ENCODE data around the gene ZFP36L1.

Gene ZFP36L1

GRCh38 chr14:68744613-68745012, 48.3 kb downstream of the ZFP36L1 start:
- no peak overlapping the region for H3K4me3 ChIP-seq (ENCODE audit: low read length)
- DNase-seq (ENCODE audit: low read depth) = no peak
- TF ChIP-seq CTCF (conservative IDR thresholded peaks at IDR 0.05; ENCODE audit: low read depth, low read length) = no peak

DNA sequence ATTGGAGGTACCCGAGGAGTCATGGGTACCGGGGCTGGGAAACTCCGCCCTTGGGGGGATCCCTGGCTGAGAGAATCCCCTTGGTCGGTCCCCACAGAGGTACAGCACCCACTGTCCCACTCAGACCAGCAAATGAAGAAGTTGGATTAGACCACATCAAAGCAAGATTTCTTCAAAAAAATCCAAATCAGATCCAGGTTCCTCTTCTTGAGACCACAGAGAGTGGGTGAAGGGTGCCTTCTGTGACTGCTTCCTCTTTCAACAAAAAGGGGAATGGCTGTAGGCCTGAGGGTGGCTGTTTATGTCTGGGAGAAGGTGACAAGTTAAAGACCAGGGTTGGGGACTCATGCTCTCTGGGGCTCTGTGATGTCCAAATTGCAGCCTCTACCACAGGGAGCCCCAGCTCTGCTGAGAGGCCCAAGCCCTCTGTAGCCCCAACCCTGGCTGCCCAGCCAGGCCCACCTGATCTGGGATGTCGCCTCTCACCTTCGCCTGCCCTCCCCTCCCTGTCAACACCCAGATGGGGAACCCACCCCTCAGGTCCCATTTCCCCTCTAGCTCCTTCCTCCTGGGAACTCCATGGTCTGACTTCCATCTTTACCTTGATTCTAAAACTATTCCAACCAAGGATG, 50.9 kb downstream of the ZFP36L1 start:
- TF ChIP-seq CTCF (conservative IDR thresholded peaks at IDR 0.05; ENCODE audit: low read depth, low read length) = no peak
- DNase-seq (ENCODE audit: low read depth) = no peak

GRCh38 chr14:68741477-68741791, 51.4 kb downstream of the ZFP36L1 start:
- TF ChIP-seq CTCF (conservative IDR thresholded peaks at IDR 0.05; ENCODE audit: low read depth, low read length) = no peak
- H3K4me3 ChIP-seq (ENCODE audit: low read length) = no peak overlapping the region
- DNase-seq (ENCODE audit: low read depth) = no peak

More for the DNA sequence above, 50.9 kb downstream of the ZFP36L1 start:
- H3K4me3 ChIP-seq (ENCODE audit: low read length) = no peak overlapping the region

DNA sequence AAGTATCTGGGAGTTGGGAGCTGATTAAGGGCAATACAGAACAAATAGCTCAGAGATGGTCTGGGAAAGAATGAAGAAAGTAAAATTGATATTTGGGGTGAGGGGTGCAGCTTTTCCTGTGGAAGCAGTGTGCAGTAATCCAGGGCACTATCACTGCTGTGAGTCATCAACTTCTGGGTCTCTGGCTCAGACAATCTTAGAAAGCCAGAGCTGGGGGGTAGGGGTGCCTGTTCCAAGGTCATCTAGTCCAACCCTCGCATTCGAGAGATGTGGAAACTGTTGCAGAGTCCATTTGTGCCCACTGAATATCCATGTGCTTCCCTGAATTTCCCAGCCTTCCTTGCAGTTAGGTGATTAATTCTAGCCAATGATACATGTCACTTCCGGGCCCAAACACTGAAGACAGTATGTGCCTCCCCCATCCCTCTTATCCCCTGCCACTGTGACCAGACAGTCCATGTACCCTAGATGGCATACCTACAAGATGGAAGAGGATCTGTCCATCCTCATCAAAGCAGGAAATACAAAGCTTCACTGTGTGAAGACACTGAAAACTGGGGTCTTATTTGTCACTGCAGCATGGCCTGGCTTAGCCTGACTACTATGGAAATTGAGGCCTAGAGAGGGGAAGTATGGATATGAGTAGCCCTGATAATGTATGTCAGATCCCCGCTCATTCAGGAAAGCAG, 51.9 kb downstream of the ZFP36L1 start:
- no peak overlapping the region for H3K4me3 ChIP-seq (ENCODE audit: low read length)
- DNase-seq (ENCODE audit: low read depth) = no peak
- TF ChIP-seq CTCF (conservative IDR thresholded peaks at IDR 0.05; ENCODE audit: low read depth, low read length) = no peak

DNA sequence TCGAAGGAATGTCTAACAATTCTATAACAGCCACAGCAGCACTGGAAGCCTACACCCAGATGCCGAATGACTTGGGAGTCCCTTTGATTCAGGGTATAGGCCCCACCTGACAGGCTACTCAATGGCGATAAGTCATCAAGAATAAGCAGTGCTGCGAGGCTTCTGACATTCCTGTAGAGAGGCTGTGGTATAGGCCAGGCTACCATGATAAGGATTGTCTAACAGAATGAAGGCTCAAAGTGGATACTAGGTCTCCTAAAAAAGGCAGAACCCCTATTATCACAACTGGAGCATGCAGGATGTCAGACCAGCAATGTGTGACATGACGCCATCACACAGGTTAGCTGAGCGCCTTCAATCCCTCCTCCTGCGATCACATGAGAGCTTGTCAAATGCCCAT, 53.2 kb downstream of the ZFP36L1 start:
- no peak for TF ChIP-seq CTCF (conservative IDR thresholded peaks at IDR 0.05; ENCODE audit: low read depth, low read length)
- H3K4me3 ChIP-seq (ENCODE audit: low read length) = no peak overlapping the region
- DNase-seq (ENCODE audit: low read depth) = no peak

GRCh38 chr14:68738559-68738958, 54.3 kb downstream of the ZFP36L1 start:
- no peak for TF ChIP-seq CTCF (conservative IDR thresholded peaks at IDR 0.05; ENCODE audit: low read depth, low read length)
- no peak for DNase-seq (ENCODE audit: low read depth)
- H3K4me3 ChIP-seq (ENCODE audit: low read length) = no peak overlapping the region

Measured in retinal pigment epithelial cell (primary cell).